Neuronal stem cell (in vitro differentiated cells): ENCODE measurements around the gene ZNF12. TPM values are rescaled to one million over a fixed set of nuclear protein-coding genes. Genes with fewer than 3 reads are reported as not detected.
"Not testable (repeated sequence)": the region's sequence is repeated elsewhere in the genome, so short reads cannot be mapped to it uniquely, and the experiment has no call there.

Experiments
- DNase-seq: peaks from one replicate; pipeline ENCODE4 v3.0.0-alpha.2; 2013; ENCODE audit warnings: low spot score
- H2AFZ ChIP-seq: one replicate; pipeline ENCODE4 v1.6.1; 2013; ENCODE audit warnings: mild to moderate bottlenecking, low read length, inconsistent platforms
- H2AK5ac ChIP-seq: 2 replicates; pipeline ENCODE4 v1.6.1; 2013; ENCODE audit warnings: low read depth, mild to moderate bottlenecking, inconsistent platforms, low read length, moderate library complexity, mixed read lengths
- H2BK120ac ChIP-seq: 2 replicates; pipeline ENCODE4 v1.6.1; 2013; ENCODE audit warnings: low read depth, mild to moderate bottlenecking, inconsistent platforms, low read length, moderate library complexity, mixed read lengths
- H2BK12ac ChIP-seq: one replicate; pipeline ENCODE4 v1.6.1; 2013; ENCODE audit warnings: low read length, inconsistent platforms
- H2BK15ac ChIP-seq: 2 replicates; pipeline ENCODE4 v1.6.1; 2013; ENCODE audit warnings: mild to moderate bottlenecking, low read length, inconsistent platforms, mixed read lengths
- H2BK5ac ChIP-seq: one replicate; pipeline ENCODE4 v1.6.1; 2013; ENCODE audit warnings: inconsistent platforms, mild to moderate bottlenecking, low read length, moderate library complexity
- H3K14ac ChIP-seq: one replicate; pipeline ENCODE4 v1.6.1; 2013; ENCODE audit warnings: low read length, inconsistent platforms
- H3K18ac ChIP-seq: 2 replicates; pipeline ENCODE4 v1.6.1; 2013; ENCODE audit warnings: low read length, inconsistent platforms
- H3K23ac ChIP-seq: 2 replicates; pipeline ENCODE4 v1.6.1; 2013; ENCODE audit warnings: low read depth, mild to moderate bottlenecking, mixed read lengths, low read length, inconsistent platforms; ENCODE audit not compliant: poor library complexity
- H3K27ac ChIP-seq: replicated peaks from 3 replicates; pipeline ENCODE4 v1.5.1; 2013; ENCODE audit warnings: low read length, inconsistent platforms
- H3K27me3 ChIP-seq, 3 experiments: 2 replicates each; pipeline ENCODE4 v1.6.1; 2013; ENCODE audit warnings: low read length in 3 of 3, mild to moderate bottlenecking in 2 of 3, inconsistent platforms in 1 of 3, low read depth in 1 of 3, mixed read lengths in 1 of 3, moderate library complexity in 1 of 3; ENCODE audit not compliant: control insufficient read depth in 3 of 3, insufficient read depth in 3 of 3
- H3K36me3 ChIP-seq, 2 donors: replicated peaks in 1 of 2; 2 replicates each; pipeline ENCODE4 v1.6.1; 2013; ENCODE audit warnings: low read length in 2 of 2; ENCODE audit not compliant: control insufficient read depth in 2 of 2, insufficient read depth in 2 of 2
- H3K4ac ChIP-seq: 2 replicates; pipeline ENCODE4 v1.6.1; 2013; ENCODE audit warnings: inconsistent platforms, mild to moderate bottlenecking, low read length, moderate library complexity
- H3K4me1 ChIP-seq, 2 donors: 1 replicate in 1 of 2; 2 replicates in 1 of 2; pipeline ENCODE4 v1.6.1; 2013; ENCODE audit warnings: low read length in 2 of 2, low read depth in 1 of 2; ENCODE audit not compliant: control insufficient read depth in 2 of 2, insufficient read depth in 1 of 2
- H3K4me2 ChIP-seq: one replicate; pipeline ENCODE4 v1.6.1; 2013; ENCODE audit warnings: mild to moderate bottlenecking, low read length, inconsistent platforms; ENCODE audit not compliant: insufficient read depth, poor library complexity, severe bottlenecking
- H3K4me3 ChIP-seq, 2 donors: 2 replicates each; pipeline ENCODE4 v1.5.1; 2013; ENCODE audit warnings: low read length in 2 of 2, mild to moderate bottlenecking in 2 of 2, inconsistent platforms in 1 of 2, moderate library complexity in 1 of 2
- H3K79me1 ChIP-seq: one replicate; pipeline ENCODE4 v1.6.1; 2013; ENCODE audit warnings: low read depth, mild to moderate bottlenecking, inconsistent platforms, low read length, moderate library complexity
- H3K9ac ChIP-seq: one replicate; pipeline ENCODE4 v1.6.1; 2013; ENCODE audit warnings: mild to moderate bottlenecking, low read depth, low read length, inconsistent platforms; ENCODE audit not compliant: poor library complexity
- H3K9me3 ChIP-seq, 2 donors: replicated peaks in 1 of 2; 2 replicates each; pipeline versions ENCODE3 to v1.6.1; 2013; ENCODE audit warnings: low read length in 2 of 2, mild to moderate bottlenecking in 2 of 2, inconsistent platforms in 1 of 2, low read depth in 1 of 2, mixed read lengths in 1 of 2, moderate library complexity in 1 of 2; ENCODE audit not compliant: control insufficient read depth in 2 of 2, insufficient read depth in 1 of 2
- H4K8ac ChIP-seq: one replicate; pipeline ENCODE4 v1.6.1; 2013; ENCODE audit warnings: low read depth, mild to moderate bottlenecking, inconsistent platforms, low read length, moderate library complexity
- H4K91ac ChIP-seq: one replicate; pipeline ENCODE4 v1.6.1; 2013; ENCODE audit warnings: low read length, low read depth, mild to moderate bottlenecking, inconsistent platforms; ENCODE audit not compliant: poor library complexity
- WGBS, 2 donors: extraction: QIAGEN DNeasy Blood & Tissue Kit; methylation state at CpG; one replicate each; pipeline ENCODE4 v1.1.7; 2013; ENCODE audit warnings: missing lambda C conversion rate in 2 of 2, mixed read lengths in 1 of 2; ENCODE audit not compliant: insufficient read length in 2 of 2, insufficient replicate concordance in 1 of 2; ENCODE audit errors: extremely low coverage in 2 of 2; 5-methylcytosine and 5-hydroxymethylcytosine counted together
- polyA plus RNA-seq, 2 experiments: library from polyadenylated mRNA; stranded (reverse); fragments of 200-250 nt; gene quantifications; one replicate each; pipeline ENCODE4 v1.2.3, GENCODE V29; 2013

The ZNF12 gene
- 14.7 TPM for polyA plus RNA-seq (2013, experiment 1 of 2)
- 14.7 TPM for polyA plus RNA-seq (2013, experiment 2 of 2)

DNA sequence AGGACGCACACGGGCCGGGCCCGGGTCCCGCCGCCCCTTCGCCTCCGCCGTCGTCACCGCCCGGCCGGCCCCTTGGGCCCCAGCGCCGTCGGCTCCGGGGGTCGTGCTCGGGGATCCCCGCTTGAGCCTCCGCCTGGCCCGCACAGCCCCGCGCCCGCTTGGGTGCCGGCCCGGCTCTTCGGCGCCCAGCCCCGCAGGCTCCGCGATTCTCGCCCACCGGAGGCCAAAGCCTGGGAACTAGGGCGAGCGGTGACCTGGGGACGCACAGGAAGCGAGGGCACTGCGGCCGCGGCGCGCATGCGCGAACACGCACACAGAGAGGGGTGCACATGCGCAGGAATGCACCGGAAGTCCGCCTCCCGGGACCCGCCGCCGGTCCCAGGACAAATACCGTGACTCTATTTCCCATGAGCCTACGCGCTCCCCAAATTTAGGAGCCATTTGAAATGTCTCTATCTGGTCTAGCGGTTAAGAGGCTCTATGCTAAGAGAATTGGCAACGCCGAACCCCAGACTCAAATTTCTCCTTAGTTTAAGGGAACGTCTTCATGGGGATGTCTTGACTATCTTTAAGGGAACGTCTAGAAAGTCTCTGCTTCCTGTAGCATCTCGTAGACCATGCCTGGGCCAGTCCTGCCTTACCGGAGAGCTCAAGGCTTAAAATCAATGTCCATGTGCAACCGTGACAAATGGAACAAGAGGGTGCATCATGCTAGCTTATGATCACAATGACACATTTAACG lies at the start of gene ZNF12:
Gene ZNF12, minus strand, starts transcription at position 282 of the 742 bp plus-strand sequence. CDS start 1,774 bp downstream, outside the sequence.
- Histone ChIP-seq H3K79me1 (peaks cover 21% of the 10 kb centered on the region), H2AFZ (peak within 1 kb of the TSS; percentile 95), H3K18ac (peak within 1 kb of the TSS; percentile 81), H3K27me3 (no peaks in the 10 kb centered on the region), H2BK12ac (no peak within 1 kb of the TSS), H3K23ac (peak within 1 kb of the TSS; percentile 99), H3K36me3 (peaks cover 17 to 32% of the 10 kb centered on the region in 2 donors), H2BK15ac (no peak within 1 kb of the TSS), H3K4me2 (peak within 1 kb of the TSS; percentile 78), H4K8ac (no peak within 1 kb of the TSS), H4K91ac (peak within 1 kb of the TSS; percentile 43), H3K9me3 (peaks cover 25 to 28% of the 10 kb centered on the region in 2 donors), H3K4ac (no peak within 1 kb of the TSS), H2BK120ac (no peak within 1 kb of the TSS), H3K27ac (peak within 1 kb of the TSS; percentile 29), H3K4me1 (peaks cover 0 to 3% of the 10 kb centered on the region in 2 donors), H3K9ac (peak within 1 kb of the TSS; percentile 96), H2BK5ac (peak within 1 kb of the TSS; percentile 1), H2AK5ac (peak within 1 kb of the TSS; percentile 94), H3K14ac (no peak within 1 kb of the TSS), H3K4me3 (peak within 1 kb of the TSS; percentile 95 to 98)
- no CpG with 5 or more reads among the region's 65 CpGs for WGBS, 2 donors
- peak; percentile 87 for DNase-seq

DNA sequence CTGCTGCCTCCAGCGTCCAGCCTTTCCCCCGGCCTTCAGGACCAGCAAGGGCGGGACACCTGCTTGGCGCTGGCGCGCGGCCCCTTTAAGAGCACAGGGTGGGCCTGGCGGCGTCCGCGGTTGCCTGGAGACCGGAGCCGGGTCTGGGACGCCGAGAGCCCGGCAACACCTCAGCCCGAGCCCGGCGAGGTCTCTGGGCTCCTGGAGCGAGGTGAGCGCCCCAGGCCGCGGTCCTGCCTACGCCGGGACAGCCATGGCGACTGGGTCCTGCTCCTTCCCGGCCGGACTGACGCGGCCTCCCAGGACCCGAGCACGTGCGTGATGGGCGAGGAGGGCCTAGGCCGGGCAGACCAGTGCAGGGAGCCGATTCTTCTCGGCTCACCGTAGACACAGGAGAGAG lies 47.2 kb upstream of the ZNF12 start, which contains the start of gene RSPH10B2:
Gene RSPH10B2, plus strand, starts transcription at position 140 of the 400 bp plus-strand sequence. CDS start 3,575 bp downstream, outside the sequence.
- H4K8ac ChIP-seq, DNase-seq, H3K27ac ChIP-seq, H3K23ac ChIP-seq, H2AK5ac ChIP-seq, H3K18ac ChIP-seq, H3K14ac ChIP-seq, H3K9ac ChIP-seq, H2BK12ac ChIP-seq, H4K91ac ChIP-seq, H3K4me3 ChIP-seq, H2AFZ ChIP-seq, H2BK15ac ChIP-seq, H3K27me3 ChIP-seq, H3K4ac ChIP-seq, H3K9me3 ChIP-seq, H2BK5ac ChIP-seq, H2BK120ac ChIP-seq, H3K4me1 ChIP-seq, H3K79me1 ChIP-seq, H3K36me3 ChIP-seq: not testable (repeated sequence)
- WGBS, 2 donors, result no CpG with 5 or more reads among the region's 38 CpGs
- H3K4me2 ChIP-seq, result peak within 1 kb of the TSS; percentile 33

DNA sequence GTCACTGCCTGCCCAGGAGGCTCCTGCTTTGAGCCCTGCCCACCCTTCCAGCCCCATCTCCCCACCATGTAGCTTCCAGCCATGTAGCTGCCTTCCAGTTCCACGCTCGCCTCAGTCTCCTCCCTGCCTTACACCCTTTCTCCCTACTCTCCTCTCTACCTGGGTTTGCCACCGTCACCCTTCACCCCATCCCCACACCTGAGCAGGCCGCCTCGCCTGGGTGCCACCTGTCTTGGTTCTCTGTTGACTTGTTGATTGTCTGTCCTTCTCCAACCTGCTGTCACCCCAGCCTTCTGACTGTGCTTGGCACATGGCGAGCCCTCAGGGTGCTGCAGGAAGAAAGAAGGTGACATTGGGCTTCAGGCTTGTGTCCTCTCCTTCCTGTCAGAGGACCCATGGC lies 43.4 kb upstream of the ZNF12 start:
- not testable (repeated sequence) for H2BK120ac ChIP-seq
- WGBS, 2 donors, result no CpG with 5 or more reads among the region's 6 CpGs

DNA sequence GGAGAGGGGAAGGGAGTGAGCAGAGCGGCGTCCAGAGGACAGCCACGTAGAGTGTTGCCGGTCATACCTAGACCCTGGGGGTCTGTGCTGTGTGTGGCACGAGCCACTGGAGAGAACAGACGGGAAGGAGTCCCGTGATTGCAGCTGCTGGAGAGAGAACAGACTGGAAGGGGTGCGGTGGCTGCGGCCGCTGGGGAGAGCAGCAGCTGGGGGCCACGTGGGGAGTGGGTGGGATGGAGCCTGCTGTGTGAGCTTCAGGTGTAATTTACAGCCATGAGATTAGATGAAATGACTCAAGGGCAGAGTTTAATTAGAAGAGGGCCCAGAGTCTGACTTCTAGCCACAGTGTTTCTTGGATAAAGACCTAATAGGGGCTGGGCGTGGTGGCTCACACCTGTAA lies 42.6 kb upstream of the ZNF12 start:
- not testable (repeated sequence) for H2BK15ac ChIP-seq, H3K4ac ChIP-seq, H3K27me3 ChIP-seq, H3K18ac ChIP-seq, H3K4me1 ChIP-seq, H3K9ac ChIP-seq, H4K91ac ChIP-seq, H3K9me3 ChIP-seq, DNase-seq, H3K4me3 ChIP-seq, H4K8ac ChIP-seq, H2BK120ac ChIP-seq, H3K14ac ChIP-seq, H3K79me1 ChIP-seq, H3K36me3 ChIP-seq, H2BK12ac ChIP-seq, H2AFZ ChIP-seq, H2AK5ac ChIP-seq, H3K23ac ChIP-seq, H3K27ac ChIP-seq, H2BK5ac ChIP-seq, H3K4me2 ChIP-seq
- WGBS, 2 donors, result no CpG with 5 or more reads among the region's 12 CpGs

More for the DNA sequence above, 43.4 kb upstream of the ZNF12 start:
- DNase-seq, H3K9ac ChIP-seq, H2BK15ac ChIP-seq, H3K27ac ChIP-seq, H2AK5ac ChIP-seq, H3K9me3 ChIP-seq, H4K91ac ChIP-seq, H3K27me3 ChIP-seq, H3K36me3 ChIP-seq, H4K8ac ChIP-seq, H3K18ac ChIP-seq, H3K4me3 ChIP-seq, H3K4me1 ChIP-seq, H3K79me1 ChIP-seq, H3K23ac ChIP-seq, H2BK5ac ChIP-seq, H3K4ac ChIP-seq, H3K14ac ChIP-seq, H2BK12ac ChIP-seq, H3K4me2 ChIP-seq, H2AFZ ChIP-seq: not testable (repeated sequence)
